PFSK-1 (cell line): Measurements from ENCODE around the gene C1RL.

Experiments used
- FOXP2 ChIP-seq: optimal IDR thresholded peaks from 2 replicates; pipeline ENCODE3; 2011; ENCODE audit warnings: borderline replicate concordance, control low read depth, inconsistent platforms; ENCODE audit not compliant: insufficient read depth; ENCODE audit errors: extremely low read length, extremely low read depth
- POLR2AphosphoS5 ChIP-seq: IDR thresholded peaks from 2 replicates; pipeline ENCODE4 v1.6.1; 2012; ENCODE audit warnings: low read depth, mild to moderate bottlenecking, control low read depth, low read length, moderate library complexity
- SIN3A ChIP-seq: IDR thresholded peaks from 2 replicates; pipeline ENCODE4 v1.6.1; 2012; ENCODE audit warnings: mild to moderate bottlenecking, low read length, moderate library complexity, borderline replicate concordance; ENCODE audit not compliant: insufficient read depth
- TAF1 ChIP-seq: IDR thresholded peaks from 2 replicates; pipeline ENCODE4 v1.6.1; 2012; ENCODE audit warnings: low read length, control low read depth, borderline replicate concordance; ENCODE audit not compliant: insufficient read depth
- TF ChIP-seq, protein P1 (sequence below), 2 experiments: IDR thresholded peaks; 2 replicates each; pipeline versions ENCODE4 v1.6.1 to v1.8.0; 2011 to 2012; ENCODE audit warnings: low read depth in 2 of 2, low read length in 2 of 2, control low read depth in 1 of 2, inconsistent platforms in 1 of 2, mild to moderate bottlenecking in 1 of 2, moderate library complexity in 1 of 2; ENCODE audit not compliant: insufficient read depth in 1 of 2

The C1RL gene

DNA sequence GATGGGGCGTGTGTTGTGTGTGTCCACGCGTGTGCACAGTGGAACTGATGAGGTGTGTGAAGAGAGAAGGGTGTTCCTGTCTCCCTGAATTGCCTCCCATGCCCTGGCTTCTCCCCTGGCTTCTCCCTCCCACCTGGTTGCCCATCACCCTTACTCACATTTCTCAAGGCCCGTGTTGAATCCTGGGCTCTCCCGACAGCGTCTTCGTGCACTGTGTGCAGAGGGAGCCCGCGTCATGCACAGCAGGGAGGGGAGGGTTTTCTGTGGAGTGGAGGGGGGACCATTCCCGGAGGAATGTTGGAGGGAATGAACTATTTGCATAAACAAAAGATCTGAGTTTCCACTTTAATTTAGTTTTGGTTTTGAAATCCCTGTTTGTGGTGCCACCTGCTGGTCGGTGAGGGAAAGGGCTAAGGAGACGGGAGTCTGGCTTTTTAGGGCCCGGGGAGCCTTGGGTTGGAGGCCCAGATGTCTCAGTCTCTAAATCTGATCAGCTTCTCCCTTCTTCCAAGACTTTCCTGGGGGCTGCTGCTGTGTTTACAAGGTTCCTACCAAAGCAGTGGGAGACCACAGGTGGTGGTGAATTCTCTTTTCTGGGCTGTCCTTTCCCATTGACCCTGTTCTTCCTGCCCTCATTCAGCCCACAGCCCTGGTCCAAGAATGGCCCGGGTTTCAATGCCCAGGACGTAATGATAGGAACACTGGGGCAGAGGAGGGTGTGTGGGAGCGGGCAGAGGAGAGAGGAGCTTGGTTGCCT, 16.6 kb downstream of the C1RL start, which contains the start of gene C1R:
TSS of gene C1R (minus strand) at position 217 of the 757 bp plus-strand sequence. CDS start at position 160, 57 bp downstream.
- TF ChIP-seq TAF1 (no peak), FOXP2 (no peak), POLR2AphosphoS5 (no peak), SIN3A (no peak)
- TF ChIP-seq, protein P1, sequence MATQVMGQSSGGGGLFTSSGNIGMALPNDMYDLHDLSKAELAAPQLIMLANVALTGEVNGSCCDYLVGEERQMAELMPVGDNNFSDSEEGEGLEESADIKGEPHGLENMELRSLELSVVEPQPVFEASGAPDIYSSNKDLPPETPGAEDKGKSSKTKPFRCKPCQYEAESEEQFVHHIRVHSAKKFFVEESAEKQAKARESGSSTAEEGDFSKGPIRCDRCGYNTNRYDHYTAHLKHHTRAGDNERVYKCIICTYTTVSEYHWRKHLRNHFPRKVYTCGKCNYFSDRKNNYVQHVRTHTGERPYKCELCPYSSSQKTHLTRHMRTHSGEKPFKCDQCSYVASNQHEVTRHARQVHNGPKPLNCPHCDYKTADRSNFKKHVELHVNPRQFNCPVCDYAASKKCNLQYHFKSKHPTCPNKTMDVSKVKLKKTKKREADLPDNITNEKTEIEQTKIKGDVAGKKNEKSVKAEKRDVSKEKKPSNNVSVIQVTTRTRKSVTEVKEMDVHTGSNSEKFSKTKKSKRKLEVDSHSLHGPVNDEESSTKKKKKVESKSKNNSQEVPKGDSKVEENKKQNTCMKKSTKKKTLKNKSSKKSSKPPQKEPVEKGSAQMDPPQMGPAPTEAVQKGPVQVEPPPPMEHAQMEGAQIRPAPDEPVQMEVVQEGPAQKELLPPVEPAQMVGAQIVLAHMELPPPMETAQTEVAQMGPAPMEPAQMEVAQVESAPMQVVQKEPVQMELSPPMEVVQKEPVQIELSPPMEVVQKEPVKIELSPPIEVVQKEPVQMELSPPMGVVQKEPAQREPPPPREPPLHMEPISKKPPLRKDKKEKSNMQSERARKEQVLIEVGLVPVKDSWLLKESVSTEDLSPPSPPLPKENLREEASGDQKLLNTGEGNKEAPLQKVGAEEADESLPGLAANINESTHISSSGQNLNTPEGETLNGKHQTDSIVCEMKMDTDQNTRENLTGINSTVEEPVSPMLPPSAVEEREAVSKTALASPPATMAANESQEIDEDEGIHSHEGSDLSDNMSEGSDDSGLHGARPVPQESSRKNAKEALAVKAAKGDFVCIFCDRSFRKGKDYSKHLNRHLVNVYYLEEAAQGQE (IDR thresholded peaks at IDR 0.05; ENCODE audit: insufficient read depth in 1 of 2, low read depth in 2 of 2, low read length in 2 of 2), result no peak

DNA sequence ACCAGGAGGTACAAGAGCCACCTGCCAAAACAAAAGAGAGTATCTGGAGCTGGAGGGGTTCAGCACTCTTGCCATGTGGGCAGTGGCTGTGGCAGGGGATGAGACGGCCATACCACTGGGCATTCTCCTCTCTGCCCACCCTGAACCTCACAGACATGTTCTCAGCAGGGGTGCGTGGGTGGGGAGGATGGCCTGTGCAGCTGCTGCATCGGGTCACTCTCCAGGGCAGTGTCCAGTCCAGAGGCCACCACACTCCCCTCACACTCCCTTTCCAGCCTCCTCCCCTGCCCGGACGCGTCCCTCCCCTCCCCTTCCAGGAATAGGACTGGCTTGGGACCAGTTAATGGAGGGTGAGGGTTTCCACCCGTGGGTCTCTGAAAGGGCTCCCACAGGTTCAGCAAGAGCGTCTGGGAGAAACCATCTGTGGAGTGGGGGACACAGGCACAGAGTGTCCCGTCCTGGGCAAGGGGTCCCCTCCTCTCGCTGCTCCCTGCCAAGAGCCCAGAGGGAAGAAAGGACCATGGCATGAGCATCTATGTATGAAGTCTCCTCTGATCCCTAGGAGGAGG, 17.3 kb downstream of the C1RL start:
- no peak for TF ChIP-seq FOXP2
- no peak for TF ChIP-seq POLR2AphosphoS5
- TF ChIP-seq TAF1, result no peak
- no peak for TF ChIP-seq SIN3A
- TF ChIP-seq, protein P1 (IDR thresholded peaks at IDR 0.05; ENCODE audit: insufficient read depth in 1 of 2, low read depth in 2 of 2, low read length in 2 of 2), result no peak

DNA sequence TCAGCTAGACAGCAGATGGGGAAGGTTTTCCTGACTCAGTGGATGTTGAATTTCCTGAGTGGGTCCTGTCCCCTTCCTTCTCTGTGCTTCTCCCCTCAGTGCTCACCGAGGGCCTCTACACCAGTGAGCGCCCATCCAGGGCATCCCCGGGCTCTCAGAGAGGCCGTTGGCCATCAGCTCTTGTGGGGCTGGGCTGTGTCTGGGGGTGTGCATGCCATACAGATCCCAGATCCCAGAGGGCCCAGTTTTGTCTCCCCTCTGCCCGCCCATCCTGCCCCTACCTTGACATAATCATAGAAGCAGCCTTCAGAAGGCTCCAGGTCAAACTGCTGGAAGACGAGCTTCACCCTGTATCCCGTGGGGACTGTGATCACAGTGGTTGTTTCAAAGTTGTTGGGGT, 17.8 kb downstream of the C1RL start:
- TF ChIP-seq FOXP2 (no peak), TAF1 (no peak), SIN3A (no peak), POLR2AphosphoS5 (no peak)
- TF ChIP-seq, protein P1 (IDR thresholded peaks at IDR 0.05; ENCODE audit: insufficient read depth in 1 of 2, low read depth in 2 of 2, low read length in 2 of 2), result no peak

DNA sequence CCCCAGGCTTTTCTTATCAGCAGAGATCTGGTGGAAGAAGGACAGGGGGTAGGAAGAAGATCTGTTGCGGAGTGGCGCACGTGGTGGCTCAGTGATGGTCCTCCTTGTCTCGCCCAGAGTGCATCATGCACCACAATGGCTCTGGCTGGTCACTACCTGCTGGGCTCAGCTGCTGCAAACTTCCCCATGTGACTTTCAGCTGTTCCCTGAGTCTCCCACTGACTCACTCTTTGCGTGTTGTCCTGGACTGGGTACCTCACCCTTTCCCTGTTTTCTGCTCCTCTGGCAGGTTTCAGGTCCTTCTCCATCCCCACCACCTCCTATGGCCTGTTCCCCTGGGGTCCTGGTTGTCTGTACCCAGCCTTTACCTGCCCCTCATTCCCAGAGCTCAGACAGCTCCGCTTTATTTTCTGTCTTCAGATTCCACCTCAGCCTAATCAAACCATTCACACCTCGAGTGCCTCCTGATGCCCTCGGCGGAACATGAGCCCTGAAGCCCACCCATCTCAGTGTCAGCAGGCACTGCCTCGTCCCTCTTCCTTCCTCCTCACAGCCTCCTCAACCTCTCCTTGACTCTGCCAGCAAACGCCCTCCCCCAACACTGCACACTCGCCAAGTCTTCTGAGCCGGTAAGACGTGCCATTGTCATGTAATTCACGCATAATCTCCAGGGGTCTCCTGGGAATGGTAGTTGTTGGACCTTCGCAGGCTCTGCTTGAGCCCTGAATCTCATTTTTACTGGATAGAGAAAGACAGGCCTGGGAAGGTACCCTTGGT, 18.6 kb downstream of the C1RL start:
- TF ChIP-seq FOXP2 (no peak), POLR2AphosphoS5 (no peak), SIN3A (no peak), TAF1 (no peak)
- TF ChIP-seq, protein P1 (IDR thresholded peaks at IDR 0.05; ENCODE audit: insufficient read depth in 1 of 2, low read depth in 2 of 2, low read length in 2 of 2), result no peak
